ES-I3 (cell line): ENCODE data around the gene ATXN1.

Experiments
- H3K36me3 ChIP-seq: 2 replicates; pipeline ENCODE4 v1.6.1; 2013; ENCODE audit warnings: mild to moderate bottlenecking, low read length, control low read depth, moderate library complexity; ENCODE audit not compliant: insufficient read depth
- H3K4me1 ChIP-seq: 2 replicates; pipeline ENCODE4 v1.6.1; 2013; ENCODE audit warnings: mild to moderate bottlenecking, control low read depth, low read length; ENCODE audit not compliant: insufficient read depth
- H3K9ac ChIP-seq: 2 replicates; pipeline ENCODE4 v1.6.1; 2013; ENCODE audit warnings: low read depth, mild to moderate bottlenecking, low read length, moderate library complexity
- H3K9me3 ChIP-seq: 2 replicates; pipeline ENCODE4 v1.6.1; 2013; ENCODE audit warnings: mild to moderate bottlenecking, low read length, moderate library complexity; ENCODE audit not compliant: control insufficient read depth, insufficient read depth

The ATXN1 gene

DNA sequence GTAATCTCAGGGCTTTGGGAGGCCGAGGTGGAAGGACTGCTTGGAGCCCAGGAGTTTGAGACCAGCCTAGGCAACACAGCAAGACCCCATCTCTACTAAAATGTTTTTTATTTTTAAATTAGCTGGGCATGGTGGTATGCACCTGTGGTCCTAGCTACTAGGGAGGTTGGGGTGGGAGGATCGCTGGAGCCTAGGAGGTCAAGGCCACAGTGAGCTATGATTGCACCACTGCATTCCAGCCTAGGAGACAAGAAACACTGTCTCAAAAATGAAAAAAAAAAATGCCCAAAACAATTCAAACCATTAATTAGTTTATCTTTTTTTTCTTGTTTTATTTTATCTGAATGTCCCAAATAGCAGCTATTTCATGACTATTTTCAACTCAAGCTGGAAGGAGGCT is 437.1 kb downstream of the ATXN1 start:
- no peaks in the 10 kb centered on the region for H3K9me3 ChIP-seq
- H3K9ac ChIP-seq: no peak overlapping the region
- no peaks in the 10 kb centered on the region for H3K36me3 ChIP-seq
- peaks cover 20% of the 10 kb centered on the region for H3K4me1 ChIP-seq

DNA sequence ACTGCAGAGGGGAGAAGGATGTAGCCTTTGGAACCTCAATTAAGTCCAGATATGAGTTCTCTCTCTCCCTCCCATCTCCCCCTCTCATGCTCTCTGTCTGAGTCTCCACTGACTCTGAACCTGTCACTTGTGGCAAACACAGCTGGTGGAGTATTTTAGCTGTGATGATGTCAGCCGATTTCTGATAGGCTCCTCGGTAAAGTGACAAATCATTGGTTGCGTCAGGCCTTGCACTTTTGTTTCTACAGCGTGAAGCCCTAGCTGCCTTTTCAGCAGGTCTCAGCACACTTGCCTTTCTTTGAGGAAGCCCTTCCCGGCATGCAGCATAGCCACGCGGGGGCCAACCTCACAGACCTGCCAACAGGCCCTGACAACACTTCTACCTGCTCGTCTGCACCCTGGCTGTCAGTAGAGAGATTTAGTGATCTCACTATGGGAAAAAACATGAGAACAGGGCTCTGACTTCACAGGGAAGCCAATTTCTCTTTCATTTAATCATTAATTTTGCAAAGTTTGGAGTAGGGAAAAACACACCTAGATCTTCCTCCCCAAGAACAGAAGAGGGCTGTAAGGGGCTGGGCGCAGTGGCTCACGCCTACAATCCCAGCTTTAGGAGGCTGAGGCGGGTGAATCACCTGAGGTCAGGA is 438.5 kb downstream of the ATXN1 start:
- Histone ChIP-seq H3K9ac (no peak overlapping the region), H3K9me3 (no peaks in the 10 kb centered on the region), H3K36me3 (no peaks in the 10 kb centered on the region), H3K4me1 (peaks cover 24% of the 10 kb centered on the region)

- no peak overlapping the region for H3K9ac ChIP-seq
- no peaks in the 10 kb centered on the region for H3K36me3 ChIP-seq
- H3K4me1 ChIP-seq: peaks cover 27% of the 10 kb centered on the region
- no peaks in the 10 kb centered on the region for H3K9me3 ChIP-seq
Measured at GRCh38 chr6:16321826-16322225, 439.4 kb downstream of the ATXN1 start.

DNA sequence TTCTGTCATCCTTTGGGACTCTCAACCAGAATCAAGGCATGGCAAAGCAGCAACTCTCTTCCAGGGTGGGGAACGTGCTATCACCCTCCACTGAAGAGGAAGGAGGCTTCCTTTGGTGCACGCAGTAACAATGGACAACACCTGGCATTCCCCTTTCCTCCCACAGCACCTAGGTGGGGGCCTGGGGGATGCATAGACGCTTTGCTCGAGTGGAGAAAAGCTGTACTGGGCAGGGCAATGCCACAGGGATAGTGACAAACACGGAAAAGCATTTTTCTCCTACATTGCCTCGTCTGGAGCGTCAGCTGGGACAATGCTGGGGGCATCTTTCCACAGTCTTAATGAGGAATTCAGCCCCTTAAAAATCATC is 439.9 kb downstream of the ATXN1 start:
- H3K4me1 ChIP-seq: peaks cover 27% of the 10 kb centered on the region
- H3K9me3 ChIP-seq: no peaks in the 10 kb centered on the region
- no peaks in the 10 kb centered on the region for H3K36me3 ChIP-seq
- H3K9ac ChIP-seq: no peak overlapping the region

DNA sequence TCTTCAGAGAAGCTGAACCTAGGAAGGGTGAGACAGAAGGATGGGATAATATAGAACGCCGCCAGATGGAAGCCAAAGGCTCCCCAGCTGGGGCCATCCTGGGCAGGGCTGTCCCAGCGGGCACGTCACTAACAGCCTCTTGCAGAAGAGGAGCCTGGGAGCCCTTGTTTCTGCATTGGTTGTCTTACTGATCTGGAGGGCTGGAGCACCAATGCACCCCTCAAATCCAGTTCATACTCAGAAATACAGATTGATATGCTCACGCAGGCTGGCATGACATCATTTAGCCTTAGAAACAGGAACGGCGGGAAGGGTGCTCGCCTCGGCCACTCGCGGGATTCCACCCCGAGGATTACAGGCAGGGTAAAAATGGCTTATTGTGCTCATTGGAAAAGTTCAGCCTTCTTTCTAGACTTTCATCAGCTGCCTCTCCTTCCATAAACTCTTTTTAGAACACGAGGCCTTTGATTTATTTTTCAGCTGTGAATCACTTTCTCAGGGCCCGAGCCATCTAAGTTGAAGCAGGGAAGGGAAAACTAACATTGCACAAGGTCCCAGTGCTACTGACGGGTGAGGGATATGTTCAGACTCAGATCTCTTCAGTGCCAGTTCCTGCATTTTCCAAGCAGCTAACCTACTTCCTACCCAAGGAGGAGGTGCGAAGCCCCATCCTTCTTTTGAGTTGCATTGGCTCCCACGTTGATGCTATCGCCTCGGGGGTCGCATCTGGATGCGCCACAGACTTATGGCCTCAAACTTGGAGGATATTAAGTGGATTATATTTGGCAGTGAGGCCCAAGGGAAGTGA is 440.5 kb downstream of the ATXN1 start:
- Histone ChIP-seq H3K9ac (no peak overlapping the region), H3K4me1 (peaks cover 27% of the 10 kb centered on the region), H3K9me3 (no peaks in the 10 kb centered on the region), H3K36me3 (no peaks in the 10 kb centered on the region)

- H3K9me3 ChIP-seq: no peaks in the 10 kb centered on the region
- H3K36me3 ChIP-seq: no peaks in the 10 kb centered on the region
- peaks cover 27% of the 10 kb centered on the region for H3K4me1 ChIP-seq
- no peak overlapping the region for H3K9ac ChIP-seq
Measured at GRCh38 chr6:16319813-16320532, 441.3 kb downstream of the ATXN1 start.

GRCh38 chr6:16318953-16319720 is 442.1 kb downstream of the ATXN1 start:
- H3K36me3 ChIP-seq: no peaks in the 10 kb centered on the region
- H3K4me1 ChIP-seq: peaks cover 19% of the 10 kb centered on the region
- H3K9ac ChIP-seq: no peak overlapping the region
- H3K9me3 ChIP-seq: no peaks in the 10 kb centered on the region

- H3K4me1 ChIP-seq: peaks cover 19% of the 10 kb centered on the region
- no peaks in the 10 kb centered on the region for H3K9me3 ChIP-seq
- no peaks in the 10 kb centered on the region for H3K36me3 ChIP-seq
- H3K9ac ChIP-seq: no peak overlapping the region
Measured at GRCh38 chr6:16318538-16318937, 442.7 kb downstream of the ATXN1 start.

DNA sequence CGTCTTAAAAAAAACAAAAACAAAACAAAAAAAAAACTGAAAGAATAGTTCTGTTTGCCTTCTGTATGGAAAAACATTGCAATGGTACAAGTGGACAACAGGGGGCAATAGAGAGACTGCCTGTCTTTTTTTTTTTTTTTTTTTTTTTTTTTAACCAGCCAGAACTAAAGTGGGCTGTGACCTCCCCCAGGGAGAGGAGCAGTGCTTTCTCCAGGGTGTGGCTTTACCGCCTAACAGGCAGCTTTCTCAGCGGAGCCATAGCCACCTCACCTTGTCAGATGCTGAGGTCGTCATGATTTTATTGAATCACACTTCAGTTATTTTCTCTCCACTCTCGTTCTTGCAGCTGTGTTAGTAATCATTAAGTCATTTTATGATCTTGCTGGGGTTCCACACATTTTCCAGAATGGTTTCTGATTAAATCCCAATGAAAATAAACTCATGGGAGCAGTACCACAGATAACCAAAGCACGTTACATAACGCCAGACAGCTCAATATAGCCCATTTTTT is 444.5 kb downstream of the ATXN1 start:
- H3K4me1 ChIP-seq: peaks cover 19% of the 10 kb centered on the region
- no peak overlapping the region for H3K9ac ChIP-seq
- no peaks in the 10 kb centered on the region for H3K9me3 ChIP-seq
- H3K36me3 ChIP-seq: no peaks in the 10 kb centered on the region

DNA sequence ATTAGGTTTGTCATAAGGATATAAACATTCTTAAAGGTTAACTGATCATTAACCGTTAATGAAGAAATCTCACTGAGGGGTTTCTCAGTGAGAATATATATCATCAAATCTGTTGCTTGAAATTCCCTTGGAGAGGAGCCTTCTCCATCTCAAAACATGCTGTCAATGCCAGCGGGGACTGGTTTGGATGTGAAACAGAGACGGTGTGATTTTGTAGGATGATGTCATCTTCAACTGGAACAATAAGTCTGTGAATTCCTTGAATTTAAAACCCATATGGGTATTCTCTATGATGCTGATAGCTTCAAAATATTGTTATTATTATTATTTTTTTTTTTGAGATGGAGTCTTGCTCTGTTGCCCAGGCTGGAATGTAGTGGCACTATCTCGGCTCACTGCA is 447.0 kb downstream of the ATXN1 start:
- Histone ChIP-seq H3K36me3 (no peaks in the 10 kb centered on the region), H3K9ac (no peak overlapping the region), H3K9me3 (no peaks in the 10 kb centered on the region), H3K4me1 (peaks cover 7% of the 10 kb centered on the region)

GRCh38 chr6:16313732-16314131 is 447.5 kb downstream of the ATXN1 start:
- no peak overlapping the region for H3K9ac ChIP-seq
- peaks cover 7% of the 10 kb centered on the region for H3K4me1 ChIP-seq
- H3K9me3 ChIP-seq: no peaks in the 10 kb centered on the region
- no peaks in the 10 kb centered on the region for H3K36me3 ChIP-seq

- no peaks in the 10 kb centered on the region for H3K36me3 ChIP-seq
- peaks cover under 1% of the 10 kb centered on the region; the same call in 1 of the 2 replicates for H3K4me1 ChIP-seq
- H3K9ac ChIP-seq: no peak overlapping the region
- no peaks in the 10 kb centered on the region for H3K9me3 ChIP-seq
Measured at GRCh38 chr6:16311763-16312162, 449.5 kb downstream of the ATXN1 start.

GRCh38 chr6:16306334-16306733 is 454.9 kb downstream of the ATXN1 start:
- Histone ChIP-seq H3K4me1 (peaks cover 24% of the 10 kb centered on the region), H3K36me3 (no peaks in the 10 kb centered on the region), H3K9me3 (no peaks in the 10 kb centered on the region), H3K9ac (no peak overlapping the region)

GRCh38 chr6:16305788-16306187 is 455.5 kb downstream of the ATXN1 start:
- no peaks in the 10 kb centered on the region for H3K36me3 ChIP-seq
- H3K9ac ChIP-seq: no peak overlapping the region
- peaks cover 24% of the 10 kb centered on the region for H3K4me1 ChIP-seq
- no peaks in the 10 kb centered on the region for H3K9me3 ChIP-seq
